Measurements from ENCODE around the gene ITGB5.
"Not testable (repeated sequence)": the region's sequence is repeated elsewhere in the genome, so short reads cannot be mapped to it uniquely, and the experiment has no call there.

Gene ITGB5

DNA sequence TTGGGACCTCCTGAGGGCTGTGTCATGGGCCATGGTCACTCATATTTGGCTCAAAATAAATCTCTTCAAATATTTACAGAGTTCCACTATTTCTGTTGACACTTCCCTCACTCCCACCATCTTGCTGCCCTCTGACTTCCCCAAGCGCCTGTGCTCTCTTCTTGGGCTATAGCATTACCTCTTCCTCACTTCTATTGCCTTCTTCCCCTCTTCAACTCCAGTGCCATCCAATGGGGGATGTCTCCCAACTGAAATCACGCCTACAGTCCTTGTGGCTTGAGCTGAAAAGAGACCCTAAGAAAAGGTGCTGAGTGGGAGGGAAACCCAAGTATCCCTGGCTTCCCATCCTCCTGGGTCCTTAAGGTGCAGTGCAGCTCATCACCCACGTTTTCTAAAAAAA lies 135.1 kb downstream of the ITGB5 start:
- DNase-seq (ENCODE audit: low spot score) = no peak

DNA sequence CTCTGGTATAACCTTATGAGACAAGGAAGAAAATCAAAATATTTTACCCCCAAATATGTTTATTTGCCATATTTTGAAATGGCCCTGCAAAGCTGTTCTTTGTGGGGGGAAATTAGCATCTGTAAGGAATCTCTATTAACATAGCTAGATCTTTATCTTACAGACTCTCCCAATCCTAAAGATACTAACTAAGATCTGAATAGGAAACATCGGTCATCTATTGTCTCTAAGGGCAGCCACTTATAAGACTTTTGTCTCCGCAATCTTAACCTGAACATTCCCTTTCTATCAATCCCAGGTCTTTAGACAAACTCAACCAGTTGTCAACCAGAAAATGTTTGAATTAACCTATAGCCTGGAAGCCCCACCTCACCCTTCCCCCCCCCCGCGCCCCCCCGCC lies 135.7 kb downstream of the ITGB5 start:
- DNase-seq (ENCODE audit: low spot score) = no peak

DNA sequence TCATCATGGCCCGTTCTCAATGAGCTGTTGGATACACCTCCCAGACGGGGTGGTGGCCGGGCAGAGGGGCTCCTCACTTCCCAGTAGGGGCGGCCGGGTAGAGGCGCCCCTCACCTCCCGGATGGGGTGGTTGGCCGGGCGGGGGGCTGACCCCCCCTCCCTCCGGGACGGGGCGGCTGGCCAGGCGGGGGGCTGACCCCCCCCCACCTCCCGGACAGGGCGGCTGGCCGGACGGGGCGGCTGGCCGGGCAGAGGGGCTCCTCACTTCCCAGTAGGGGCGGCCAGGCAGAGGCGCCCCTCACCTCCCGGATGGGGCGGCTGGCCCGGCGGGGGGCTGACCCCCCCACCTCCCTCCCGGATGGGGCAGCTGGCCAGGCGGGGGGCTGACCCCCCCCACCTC lies 137.3 kb downstream of the ITGB5 start:
- DNase-seq (ENCODE audit: low spot score) = not testable (repeated sequence)

DNA sequence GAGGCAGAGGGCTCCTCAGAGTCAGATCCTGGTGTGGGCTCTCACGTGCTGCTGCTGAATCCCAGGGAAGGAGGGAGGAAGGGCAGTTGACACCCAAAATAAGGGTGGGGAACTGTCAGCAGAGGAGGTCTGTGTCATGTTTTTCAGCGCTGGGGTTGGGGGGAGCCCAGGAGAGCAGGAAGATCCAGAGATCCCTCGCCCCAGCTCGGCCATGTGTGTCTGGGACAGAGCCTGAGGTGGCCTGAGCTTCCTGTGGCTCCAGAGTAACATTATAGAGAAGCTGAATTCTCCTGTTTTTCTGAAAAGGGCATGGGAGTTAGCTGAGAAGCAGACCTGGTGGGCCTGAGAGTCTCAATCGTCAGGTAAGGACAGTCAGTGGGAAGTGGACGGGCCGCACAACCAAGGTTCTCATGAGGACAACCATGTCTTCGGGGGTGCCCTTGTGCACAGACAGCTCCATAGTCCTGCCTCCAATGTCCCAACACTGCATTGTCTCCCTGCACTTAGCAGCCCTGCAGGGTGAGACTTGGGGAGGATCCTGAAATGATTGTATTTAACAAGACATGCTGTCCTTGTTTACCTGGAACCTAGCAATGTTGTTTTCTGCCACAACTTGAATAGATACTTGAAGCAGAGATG lies 138.5 kb downstream of the ITGB5 start:
- DNase-seq (ENCODE audit: low spot score) = no peak

DNA sequence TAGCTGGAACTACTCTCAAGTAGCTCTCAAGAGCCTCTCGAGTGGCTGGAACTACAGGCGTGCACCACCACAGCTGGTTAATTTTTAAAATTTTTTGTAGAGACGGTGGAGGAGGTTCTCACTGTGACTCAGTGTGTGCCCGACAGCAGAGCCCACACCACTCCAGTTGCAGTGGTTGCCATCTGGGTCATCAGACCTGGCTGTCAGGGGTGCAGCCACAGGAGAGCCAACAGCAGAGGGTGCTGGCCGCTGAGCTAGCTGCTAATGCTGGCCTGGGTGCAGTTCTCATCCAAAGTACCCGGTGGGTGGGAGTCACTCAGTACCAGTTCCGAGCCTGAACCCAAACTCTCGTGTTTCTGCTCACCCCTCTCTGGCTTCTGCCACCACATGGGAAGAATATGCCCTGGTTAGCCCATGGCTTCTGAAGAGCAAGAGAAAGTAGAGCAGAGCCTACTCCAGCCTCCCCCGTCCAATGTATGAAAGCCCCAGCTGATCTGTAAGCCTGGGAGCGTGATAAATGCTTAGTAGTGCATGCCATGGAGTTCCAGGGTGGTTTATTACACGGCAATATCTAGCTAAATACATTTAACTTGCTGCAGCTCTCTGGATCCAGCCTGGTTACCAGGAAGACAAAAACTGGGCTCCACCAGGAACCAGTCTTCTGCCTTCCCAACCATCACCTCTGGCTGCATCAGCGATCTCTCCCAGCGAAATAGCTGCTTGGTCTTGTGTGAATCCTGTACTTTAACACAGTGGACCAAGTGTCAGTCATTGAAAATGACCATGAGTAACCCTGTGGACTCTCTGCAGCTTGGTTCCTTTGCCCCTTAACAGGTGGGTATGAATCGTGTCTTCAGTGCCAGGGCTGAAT lies 139.8 kb downstream of the ITGB5 start:
- DNase-seq (ENCODE audit: low spot score) = no peak

DNA sequence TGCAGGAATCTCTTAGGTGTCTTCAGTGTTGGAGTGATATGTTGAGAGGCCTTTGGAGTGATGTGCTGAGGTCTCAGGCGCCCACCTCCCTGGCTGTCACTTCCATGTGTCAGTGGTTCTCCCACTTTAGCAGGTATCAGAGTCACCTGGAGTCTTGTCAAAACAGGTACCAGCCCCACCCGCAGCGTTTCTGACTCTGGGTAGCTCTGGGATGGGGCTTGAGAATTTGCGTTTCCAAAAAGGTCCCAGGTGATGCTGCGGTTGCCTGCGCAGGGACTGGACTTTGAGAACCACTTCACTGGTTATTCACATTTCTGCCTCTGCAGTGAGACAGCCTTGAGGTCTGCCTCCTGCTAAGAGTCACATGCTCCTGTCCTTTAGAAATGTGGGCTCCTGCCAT lies 141.4 kb downstream of the ITGB5 start:
- DNase-seq (ENCODE audit: low spot score) = no peak

DNA sequence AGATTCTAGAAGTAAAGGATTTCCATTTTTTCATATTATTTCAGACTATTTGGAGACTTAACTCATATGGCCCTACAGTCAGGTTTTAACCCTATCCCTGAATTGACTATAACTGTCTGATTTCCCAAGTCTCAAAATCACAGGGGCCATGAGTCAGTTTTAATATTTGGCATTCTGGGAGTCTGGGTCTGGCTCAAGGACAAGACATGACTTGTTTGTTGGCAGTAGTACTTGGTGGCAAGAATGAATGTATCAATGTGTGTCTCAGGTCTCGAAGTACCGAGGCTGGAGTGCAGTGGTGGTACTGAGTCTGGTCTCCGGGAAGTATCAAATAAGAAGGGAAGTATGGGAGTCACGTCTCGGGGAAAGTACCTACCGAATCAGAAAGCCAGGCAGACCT lies 146.1 kb downstream of the ITGB5 start:
- no peak for DNase-seq (ENCODE audit: low spot score)

DNA sequence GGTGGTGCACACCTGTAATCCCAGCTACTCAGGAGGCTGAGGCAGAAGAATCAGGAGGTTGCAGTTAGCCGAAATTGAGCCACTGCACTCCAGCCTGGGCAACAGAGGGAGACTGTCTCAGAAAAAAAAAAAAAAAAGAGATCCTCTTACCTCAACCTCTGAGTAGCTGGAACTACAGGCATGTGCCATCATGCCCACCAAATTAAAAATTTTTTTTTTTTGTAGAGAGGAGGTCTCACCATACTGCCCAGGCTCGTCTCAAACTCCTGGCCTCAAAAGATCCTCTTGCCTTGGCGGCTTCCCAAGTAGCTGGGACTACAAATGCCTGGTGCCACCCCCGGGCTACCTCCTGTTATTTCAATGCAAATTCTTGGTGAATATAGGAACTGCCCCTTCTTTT lies 155.4 kb downstream of the ITGB5 start:
- no peak for DNase-seq (ENCODE audit: low spot score)

DNA sequence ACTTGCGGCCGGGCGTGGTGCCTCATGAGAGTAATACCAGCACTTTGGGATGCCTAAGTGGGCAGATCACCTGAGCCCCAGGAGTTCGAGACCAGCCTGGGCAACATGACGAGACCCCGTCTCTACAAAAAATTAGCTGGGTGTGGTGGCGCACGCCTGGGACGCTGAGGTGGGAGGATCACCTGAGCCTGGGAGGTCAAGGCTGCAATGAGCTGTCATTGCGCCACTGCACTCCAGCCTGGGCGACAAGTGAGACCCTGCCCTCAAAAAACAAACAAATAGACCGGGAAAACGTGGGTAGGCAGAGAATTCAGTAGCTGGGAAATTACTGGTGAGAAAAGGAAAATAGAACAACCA lies 156.2 kb downstream of the ITGB5 start:
- DNase-seq (ENCODE audit: low spot score) = no peak

DNA sequence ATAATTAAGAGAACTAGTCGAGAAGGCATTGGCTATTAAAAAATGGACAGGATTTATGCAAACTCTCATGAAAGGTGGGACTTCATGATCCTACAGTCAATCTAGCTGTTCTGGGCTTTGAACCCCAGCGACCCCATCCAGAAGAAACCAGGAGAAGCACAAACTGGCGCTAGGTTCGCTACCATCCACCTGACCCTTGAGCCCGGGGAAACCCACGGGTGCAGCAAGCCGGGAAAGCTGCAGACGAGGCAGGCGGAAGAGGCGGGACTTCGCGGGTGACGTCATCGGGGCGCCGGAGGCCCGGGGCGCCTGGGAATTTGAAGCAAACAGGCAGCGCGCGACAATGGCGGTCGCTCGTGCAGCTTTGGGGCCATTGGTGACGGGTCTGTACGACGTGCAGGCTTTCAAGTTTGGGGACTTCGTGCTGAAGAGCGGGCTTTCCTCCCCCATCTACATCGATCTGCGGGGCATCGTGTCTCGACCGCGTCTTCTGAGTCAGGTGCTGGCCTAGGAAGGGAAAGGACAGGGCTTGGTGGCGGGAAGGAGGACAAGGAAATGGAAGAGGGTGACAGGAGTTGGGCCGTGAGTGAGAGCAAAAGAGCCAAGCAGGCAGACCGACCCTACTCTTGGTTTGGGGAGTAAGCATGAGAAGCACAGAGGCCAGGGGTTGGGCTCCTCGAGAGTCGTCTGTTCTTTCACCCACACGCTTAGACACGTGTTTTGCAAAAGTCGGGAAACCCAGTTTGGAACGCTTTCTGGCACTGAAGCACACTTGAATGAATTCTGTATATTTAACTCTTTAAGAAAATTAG lies 156.8 kb downstream of the ITGB5 start, which contains the start of gene UMPS:
Gene UMPS, plus strand, starts transcription at position 324 of the 812 bp plus-strand sequence. Its CDS starts 20 bp downstream, at position 344.
- peak; percentile 86 for DNase-seq (ENCODE audit: low spot score)

DNA sequence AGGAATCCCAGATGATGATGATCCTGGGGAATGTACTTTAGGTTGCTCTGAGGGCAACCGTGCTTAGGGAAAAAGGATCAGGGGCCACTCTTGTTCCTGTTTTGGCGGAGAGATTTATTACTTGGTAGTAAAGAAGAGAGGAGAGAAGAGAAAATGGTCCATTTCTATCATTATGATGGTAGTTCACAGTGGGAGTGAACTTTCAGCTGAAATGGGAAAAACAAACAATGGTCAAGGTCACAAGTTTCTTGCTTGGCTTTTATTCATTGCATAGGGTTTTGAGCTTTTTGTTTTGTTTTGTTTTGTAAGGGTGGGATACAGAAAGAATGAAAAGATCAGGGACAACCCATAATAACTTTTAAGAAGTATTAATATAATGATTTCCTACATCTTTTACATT lies 164.6 kb downstream of the ITGB5 start:
- no peak for DNase-seq (ENCODE audit: low spot score)

DNA sequence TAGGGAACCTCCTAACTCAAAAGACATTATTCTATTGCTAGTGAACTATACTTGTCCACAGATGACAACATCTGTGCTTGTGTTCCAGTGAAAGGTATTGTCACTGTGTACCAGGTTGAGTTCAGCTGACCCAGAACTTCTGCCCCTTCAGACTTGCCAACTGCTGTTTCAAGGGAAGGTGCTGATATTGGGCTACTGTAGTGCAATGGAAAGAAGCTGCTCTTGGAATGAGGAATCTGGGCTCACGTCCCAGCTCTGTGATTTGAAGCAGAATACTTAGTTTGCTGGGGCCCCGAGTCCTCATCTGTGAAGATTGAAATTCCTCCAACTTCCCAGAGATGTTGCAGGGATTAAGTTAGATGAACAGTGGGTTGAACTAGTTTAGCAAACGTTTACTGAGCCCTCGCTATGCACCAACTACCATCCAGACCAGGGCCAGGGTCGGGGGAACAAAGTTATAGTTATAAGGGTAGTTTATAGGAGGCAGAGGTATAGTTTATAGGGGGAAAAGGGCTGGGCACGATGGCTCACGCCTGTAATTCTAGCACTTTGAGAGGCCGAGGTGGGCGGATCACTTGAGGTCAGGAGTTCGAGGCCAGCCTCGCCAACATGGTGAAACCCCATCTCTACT lies 172.8 kb downstream of the ITGB5 start:
- DNase-seq (ENCODE audit: low spot score) = no peak

Small RNA genes within 50 kb of the gene (small RNA-seq; reads per million reads assigned to genes)
- gene MIR544B = 0 reads per million in 2 experiments

All from SK-N-DZ (cell line).